GM18508 (cell line): ENCODE measurements around the gene SLAMF1.
"Not testable (repeated sequence)": the region's sequence is repeated elsewhere in the genome, so short reads cannot be mapped to it uniquely, and the experiment has no call there.

Experiments
- ATAC-seq: cut with Tn5 transposase; IDR thresholded peaks from one replicate; pipeline ENCODE4 v1.9.1; 2021; ENCODE audit warnings: moderate number of reproducible peaks; ENCODE audit not compliant: insufficient read depth, unreplicated experiment

The SLAMF1 gene

DNA sequence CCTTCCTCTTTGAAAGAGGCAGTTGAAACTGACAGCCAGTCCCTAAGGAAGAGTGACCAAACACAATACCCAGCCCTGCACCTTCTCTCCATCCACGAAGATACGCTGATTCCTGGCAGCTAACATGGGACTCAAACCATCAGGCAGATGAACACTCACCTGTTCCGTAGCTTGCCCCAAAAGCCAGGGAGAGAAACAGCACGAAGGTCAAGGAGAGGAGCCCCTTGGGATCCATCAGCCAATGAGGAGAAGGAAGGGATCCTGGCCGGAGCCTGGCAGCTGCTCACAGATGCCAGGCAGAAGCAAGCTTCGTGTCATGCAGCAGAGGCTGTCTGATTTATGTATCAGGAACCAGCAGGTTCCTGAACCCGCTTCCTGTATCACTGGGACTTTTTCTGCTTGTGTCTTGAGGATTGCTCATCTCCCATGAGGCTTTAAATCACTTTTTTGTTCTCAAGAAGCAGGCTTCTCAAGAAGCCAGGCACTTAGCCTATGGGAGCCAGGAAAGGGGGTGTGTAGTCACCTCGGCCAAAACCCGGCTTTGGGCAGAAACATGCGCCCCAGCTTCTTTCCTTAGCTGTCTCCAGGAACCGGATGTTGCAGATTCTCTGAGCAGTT lies at the start of gene SLAMF1:
TSS of gene SLAMF1 (minus strand) at position 334 of the 618 bp plus-strand sequence. CDS start at position 235, 99 bp downstream.
- ATAC-seq = peak; percentile 39

GRCh38 chr1:160692390-160692789 lies 45.5 kb upstream of the SLAMF1 start:
- ATAC-seq = not testable (repeated sequence)

GRCh38 chr1:160685266-160685665 lies 38.4 kb upstream of the SLAMF1 start:
- ATAC-seq = no peak

DNA sequence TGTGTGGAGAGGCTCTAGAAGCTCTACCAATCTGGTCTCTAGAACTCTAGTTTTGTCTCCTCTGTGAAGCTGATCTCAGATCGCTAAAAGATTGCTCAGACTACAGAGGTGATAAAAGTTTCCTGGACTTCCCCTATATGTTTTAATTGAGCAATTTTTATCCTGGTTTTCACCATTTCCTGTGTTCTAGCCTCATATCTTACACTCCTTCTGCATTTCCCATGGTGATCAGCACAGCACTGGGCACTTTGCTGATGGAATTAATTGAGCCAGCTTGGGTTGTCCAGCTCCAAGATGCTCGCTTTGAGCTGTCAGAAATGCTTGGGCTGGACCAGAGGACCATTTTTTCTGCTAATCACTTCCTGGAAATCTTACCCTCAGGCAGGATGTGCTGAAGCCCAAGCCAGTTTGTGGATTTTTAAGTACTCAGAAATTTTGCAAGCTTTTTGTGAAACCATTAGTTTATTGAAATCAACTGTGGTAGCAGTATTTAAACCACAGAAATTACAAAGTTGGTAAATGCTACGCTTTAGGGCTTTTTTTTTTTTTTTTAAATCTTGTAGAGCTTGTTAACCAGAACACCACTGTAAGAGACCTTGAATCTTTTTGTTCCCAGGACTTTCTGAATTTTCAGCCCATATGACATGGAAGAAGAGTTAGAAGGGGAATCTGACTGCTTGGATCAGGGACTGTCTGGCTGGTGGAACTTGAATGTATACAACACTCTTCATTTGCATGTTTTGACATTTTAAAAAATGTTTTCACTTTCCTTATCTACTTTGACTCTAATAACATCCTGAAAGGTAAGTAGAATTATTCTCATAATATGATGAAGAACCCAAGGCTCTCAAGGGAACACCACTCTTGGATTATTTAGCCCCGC lies 36.4 kb upstream of the SLAMF1 start:
- ATAC-seq = no peak

- no peak for ATAC-seq
Measured at GRCh38 chr1:160681891-160682140, 35.0 kb upstream of the SLAMF1 start.

DNA sequence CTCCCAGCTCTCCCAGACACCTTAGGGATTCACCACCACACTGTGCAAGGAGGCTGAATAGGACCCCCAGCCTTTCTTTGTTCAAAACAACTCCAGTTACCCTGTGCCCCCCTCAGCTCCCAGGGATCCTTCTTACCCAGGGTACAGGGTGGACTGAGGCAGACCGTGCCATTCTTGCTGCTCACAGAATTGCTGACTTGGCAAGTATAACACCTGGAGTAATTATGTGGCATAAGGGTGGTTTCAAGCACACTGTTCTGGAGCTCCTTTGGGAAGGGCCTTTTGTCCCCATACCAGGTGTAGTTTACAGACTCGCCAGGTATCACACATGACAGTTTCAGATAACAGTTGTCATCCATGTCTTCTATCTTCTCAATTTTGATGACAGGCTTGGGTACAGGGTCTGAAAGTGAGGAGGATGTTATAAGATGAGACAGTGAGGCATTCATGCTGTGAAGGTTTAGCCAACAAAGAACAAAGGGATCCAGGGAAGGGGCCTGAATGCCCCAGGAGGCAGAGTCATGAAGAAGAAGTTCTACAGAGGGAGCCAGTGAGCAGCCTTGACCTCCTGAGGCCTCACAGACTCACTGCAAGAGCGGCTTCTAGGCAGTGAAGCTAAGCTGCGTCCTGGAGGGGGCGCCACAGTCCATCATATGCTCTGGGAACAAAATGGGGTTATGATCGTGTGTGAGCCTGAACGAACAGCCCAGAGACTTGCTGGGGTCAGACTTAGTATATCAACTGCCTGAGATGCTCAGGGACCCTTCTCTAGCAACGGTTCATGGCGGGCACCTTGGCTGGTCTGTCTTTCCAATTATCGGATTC lies 34.4 kb upstream of the SLAMF1 start:
- ATAC-seq = no peak

- no peak for ATAC-seq
Measured at GRCh38 chr1:160680399-160680798, 33.6 kb upstream of the SLAMF1 start.

- no peak for ATAC-seq
Measured at GRCh38 chr1:160679893-160680292, 33.0 kb upstream of the SLAMF1 start.

- ATAC-seq = no peak
Measured at GRCh38 chr1:160676869-160677597, 30.2 kb upstream of the SLAMF1 start.

DNA sequence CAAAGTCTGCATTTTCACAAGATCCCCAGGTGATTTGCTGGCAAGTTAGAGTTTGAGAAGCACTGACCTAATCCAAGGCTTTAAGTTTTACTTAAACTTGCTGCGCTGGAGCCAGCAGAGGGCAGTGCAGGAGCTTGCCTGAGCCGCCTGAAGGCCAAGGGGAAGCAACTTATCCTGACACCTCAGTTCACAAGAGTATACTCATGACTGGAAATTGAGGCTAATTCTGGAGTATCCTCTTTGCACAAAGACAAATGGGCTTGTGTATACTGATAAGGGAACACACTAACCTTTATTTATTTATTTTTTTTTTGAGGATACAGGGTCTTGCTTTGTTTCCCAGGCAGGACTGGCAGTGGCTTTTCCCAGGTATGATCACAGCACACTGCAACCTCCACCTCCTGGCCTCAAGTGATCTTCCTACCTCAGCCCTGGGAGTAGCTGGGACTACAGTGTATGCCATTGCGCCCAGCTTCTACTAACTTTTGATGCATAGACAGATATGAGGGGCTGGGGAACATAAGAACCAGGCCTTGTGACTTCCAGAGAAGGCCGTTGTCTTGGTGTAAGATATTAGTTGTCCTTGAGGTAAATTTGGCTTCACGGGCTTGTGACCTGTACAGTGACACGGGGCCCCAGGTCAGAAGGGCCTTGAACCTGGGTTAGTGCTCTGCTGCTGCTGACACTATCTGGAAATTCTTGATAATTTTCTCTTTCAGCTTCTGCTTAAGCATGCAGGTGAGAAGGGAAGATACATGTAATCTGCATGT lies 29.0 kb upstream of the SLAMF1 start:
- ATAC-seq = no peak

GRCh38 chr1:160674415-160674814 lies 27.6 kb upstream of the SLAMF1 start:
- ATAC-seq = no peak

- ATAC-seq = no peak
Measured at GRCh38 chr1:160672789-160673695, 26.2 kb upstream of the SLAMF1 start.

DNA sequence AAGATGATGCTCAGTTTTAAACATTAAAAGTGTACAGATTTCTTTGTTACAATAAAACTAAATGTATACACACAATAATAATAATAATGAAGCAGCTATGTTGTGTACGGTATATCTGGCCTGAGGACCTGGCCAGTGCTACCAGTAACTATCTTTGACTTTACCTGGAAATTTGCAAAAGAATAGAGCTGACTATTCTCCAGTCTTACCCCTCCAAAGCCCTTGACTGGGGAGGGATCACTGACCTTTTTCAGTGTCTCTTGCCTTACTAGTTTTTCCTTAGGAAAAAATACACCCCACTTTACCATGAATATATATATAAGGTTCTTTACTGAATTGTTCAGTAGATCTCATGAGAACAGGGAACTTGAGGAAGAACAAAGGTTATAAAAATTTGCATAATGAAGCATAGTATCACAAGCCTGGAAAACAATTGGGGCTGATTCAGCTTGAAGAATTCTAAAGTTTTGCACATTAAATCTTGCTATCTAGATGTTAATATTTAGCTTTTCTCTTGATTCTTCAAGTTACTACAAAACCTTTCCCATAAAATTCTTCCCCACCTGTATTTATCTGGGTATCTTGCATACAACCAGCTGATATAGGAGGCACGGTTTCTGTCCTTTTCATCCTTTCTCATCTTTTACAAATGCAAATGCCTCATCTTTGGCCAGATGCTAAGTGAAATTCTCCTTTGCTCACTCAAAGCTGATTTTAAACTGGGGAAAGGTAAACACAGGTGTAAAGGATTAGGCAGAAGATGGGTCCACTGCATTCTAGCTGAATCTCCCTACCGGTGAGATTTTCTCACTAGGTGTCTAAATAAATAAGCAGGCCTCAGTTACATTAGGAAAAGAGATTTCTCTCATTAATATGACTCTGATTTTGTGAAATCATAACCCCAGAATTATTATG lies 25.0 kb upstream of the SLAMF1 start:
- no peak for ATAC-seq

DNA sequence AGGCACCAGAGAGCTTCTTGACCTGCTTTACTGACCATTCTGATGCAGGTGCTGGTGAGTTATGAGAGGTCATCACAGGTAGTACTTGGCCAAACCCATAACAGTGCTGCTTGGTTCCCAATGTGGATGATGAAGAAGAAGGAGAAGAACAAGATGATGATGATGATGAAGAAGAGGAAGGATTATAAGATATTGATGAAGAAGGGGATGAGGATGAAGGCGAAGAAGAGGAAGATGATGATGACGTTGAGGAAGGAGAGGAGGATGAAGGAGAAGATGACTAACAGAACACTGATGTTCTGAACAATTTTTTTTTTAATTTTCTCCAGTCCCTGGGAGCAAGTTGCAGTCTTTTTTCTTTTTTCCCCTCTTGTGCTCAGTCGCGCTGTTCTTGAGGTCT lies 23.9 kb upstream of the SLAMF1 start:
- ATAC-seq = no peak

- ATAC-seq = no peak
Measured at GRCh38 chr1:160669802-160670201, 23.0 kb upstream of the SLAMF1 start.

- ATAC-seq = no peak
Measured at GRCh38 chr1:160669276-160669675, 22.4 kb upstream of the SLAMF1 start.

- no peak for ATAC-seq
Measured at GRCh38 chr1:160667896-160668295, 21.1 kb upstream of the SLAMF1 start.

DNA sequence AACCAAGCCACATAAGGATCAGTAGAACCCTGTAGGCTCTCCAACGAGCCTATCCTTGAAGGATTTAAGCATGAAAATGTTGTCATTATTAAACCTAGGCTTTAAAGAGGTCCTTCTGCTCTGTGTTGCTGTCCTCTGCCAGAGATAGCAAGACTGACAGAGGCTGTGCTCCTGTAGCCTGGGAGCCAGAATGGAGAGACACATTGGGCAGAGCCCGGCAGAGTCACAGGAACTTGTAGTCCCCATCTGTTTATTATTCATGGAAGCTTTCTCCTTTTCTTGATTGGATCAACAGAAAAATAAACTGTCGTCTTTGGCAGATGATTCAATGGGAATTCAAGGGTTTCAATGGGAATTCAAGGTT lies 19.2 kb upstream of the SLAMF1 start:
- no peak for ATAC-seq
